ENCODE data around the gene SMYD1.

Gene SMYD1

GRCh38 chr2:88078643-88079172 lies 11.1 kb downstream of the SMYD1 start:
- TF ChIP-seq, protein P1, sequence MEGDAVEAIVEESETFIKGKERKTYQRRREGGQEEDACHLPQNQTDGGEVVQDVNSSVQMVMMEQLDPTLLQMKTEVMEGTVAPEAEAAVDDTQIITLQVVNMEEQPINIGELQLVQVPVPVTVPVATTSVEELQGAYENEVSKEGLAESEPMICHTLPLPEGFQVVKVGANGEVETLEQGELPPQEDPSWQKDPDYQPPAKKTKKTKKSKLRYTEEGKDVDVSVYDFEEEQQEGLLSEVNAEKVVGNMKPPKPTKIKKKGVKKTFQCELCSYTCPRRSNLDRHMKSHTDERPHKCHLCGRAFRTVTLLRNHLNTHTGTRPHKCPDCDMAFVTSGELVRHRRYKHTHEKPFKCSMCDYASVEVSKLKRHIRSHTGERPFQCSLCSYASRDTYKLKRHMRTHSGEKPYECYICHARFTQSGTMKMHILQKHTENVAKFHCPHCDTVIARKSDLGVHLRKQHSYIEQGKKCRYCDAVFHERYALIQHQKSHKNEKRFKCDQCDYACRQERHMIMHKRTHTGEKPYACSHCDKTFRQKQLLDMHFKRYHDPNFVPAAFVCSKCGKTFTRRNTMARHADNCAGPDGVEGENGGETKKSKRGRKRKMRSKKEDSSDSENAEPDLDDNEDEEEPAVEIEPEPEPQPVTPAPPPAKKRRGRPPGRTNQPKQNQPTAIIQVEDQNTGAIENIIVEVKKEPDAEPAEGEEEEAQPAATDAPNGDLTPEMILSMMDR (conservative IDR thresholded peaks at IDR 0.05; ENCODE audit: low read depth, low read length), result no peak
- no peaks in the 10 kb centered on the region for H3K79me2 ChIP-seq (ENCODE audit: insufficient read depth, low read depth)
- H3K4me3 ChIP-seq (IDR thresholded peaks at IDR 0.05; ENCODE audit: insufficient read depth, low read depth, low read length), result no peak overlapping the region
- H4K20me1 ChIP-seq (ENCODE audit: insufficient read depth), result no peaks in the 10 kb centered on the region
- no peak overlapping the region for H3K4me2 ChIP-seq
- H3K27ac ChIP-seq, result no peak overlapping the region
- no peaks in the 10 kb centered on the region for H3K4me1 ChIP-seq (ENCODE audit: low read depth, poor library complexity, severe bottlenecking)
- no peaks in the 10 kb centered on the region for H3K36me3 ChIP-seq (ENCODE audit: insufficient read depth)
- no peak overlapping the region for H2AFZ ChIP-seq (ENCODE audit: low read depth)
- no peak overlapping the region for H3K9ac ChIP-seq
- no peaks in the 10 kb centered on the region for H3K27me3 ChIP-seq (ENCODE audit: insufficient read depth, low read depth)

DNA sequence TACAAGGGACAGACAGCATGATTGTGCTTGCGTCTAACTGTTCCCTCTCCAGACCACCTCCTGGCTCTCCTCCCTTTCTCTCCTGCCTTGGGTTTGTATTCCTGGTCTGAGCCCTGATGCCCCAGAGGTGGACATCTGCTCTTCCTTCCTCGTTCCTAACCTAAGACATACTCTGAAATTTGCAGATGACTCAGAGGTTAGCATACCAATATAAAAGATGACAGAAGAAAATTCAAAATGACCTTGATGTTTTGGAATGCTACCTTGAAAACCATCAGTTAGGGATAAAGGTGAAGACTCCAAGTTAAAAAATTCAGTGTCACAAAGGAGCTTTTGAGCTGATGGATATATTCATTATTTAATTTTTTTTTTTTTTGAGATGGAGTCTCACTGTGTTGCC lies 12.9 kb downstream of the SMYD1 start:
- Histone ChIP-seq H3K4me3 (IDR thresholded peaks at IDR 0.05; ENCODE audit: insufficient read depth, low read depth, low read length) (no peak overlapping the region), H2AFZ (ENCODE audit: low read depth) (no peak overlapping the region), H3K9ac (no peak overlapping the region), H4K20me1 (ENCODE audit: insufficient read depth) (no peaks in the 10 kb centered on the region), H3K79me2 (ENCODE audit: insufficient read depth, low read depth) (no peaks in the 10 kb centered on the region), H3K27me3 (ENCODE audit: insufficient read depth, low read depth) (no peaks in the 10 kb centered on the region), H3K4me1 (ENCODE audit: low read depth, poor library complexity, severe bottlenecking) (no peaks in the 10 kb centered on the region), H3K4me2 (no peak overlapping the region), H3K27ac (no peak overlapping the region), H3K36me3 (ENCODE audit: insufficient read depth) (no peaks in the 10 kb centered on the region)
- TF ChIP-seq, protein P1 (conservative IDR thresholded peaks at IDR 0.05; ENCODE audit: low read depth, low read length), result no peak

- TF ChIP-seq, protein P1 (conservative IDR thresholded peaks at IDR 0.05; ENCODE audit: low read depth, low read length), result no peak
- H3K79me2 ChIP-seq (ENCODE audit: insufficient read depth, low read depth), result no peaks in the 10 kb centered on the region
Measured at GRCh38 chr2:88081924-88082608, 14.4 kb downstream of the SMYD1 start.

DNA sequence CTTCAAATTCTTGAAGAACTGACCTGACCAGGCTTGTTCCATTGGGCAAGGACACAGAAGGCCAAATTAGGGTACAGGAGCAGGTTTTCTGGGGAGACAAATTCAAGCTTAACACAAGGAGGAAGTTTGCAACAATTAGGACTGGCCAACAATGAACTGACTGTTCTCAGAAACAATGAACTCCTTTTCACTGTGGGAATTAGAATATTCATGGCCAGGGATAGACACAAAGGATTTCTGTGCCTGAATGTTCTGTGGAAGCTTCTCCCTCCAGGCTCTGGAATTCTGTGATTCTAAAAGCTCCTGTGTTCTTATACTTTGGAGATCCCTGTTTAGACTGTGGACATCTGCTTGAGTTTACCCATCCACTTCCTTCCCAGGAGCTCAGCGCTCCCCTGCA lies 15.2 kb downstream of the SMYD1 start:
- TF ChIP-seq, protein P1 (conservative IDR thresholded peaks at IDR 0.05; ENCODE audit: low read depth, low read length), result no peak
- no peaks in the 10 kb centered on the region for H3K4me1 ChIP-seq (ENCODE audit: low read depth, poor library complexity, severe bottlenecking)
- no peaks in the 10 kb centered on the region for H3K79me2 ChIP-seq (ENCODE audit: insufficient read depth, low read depth)
- H4K20me1 ChIP-seq (ENCODE audit: insufficient read depth), result no peaks in the 10 kb centered on the region
- H3K4me3 ChIP-seq (IDR thresholded peaks at IDR 0.05; ENCODE audit: insufficient read depth, low read depth, low read length), result no peak overlapping the region
- H3K27me3 ChIP-seq (ENCODE audit: insufficient read depth, low read depth), result no peaks in the 10 kb centered on the region
- H2AFZ ChIP-seq (ENCODE audit: low read depth), result no peak overlapping the region
- H3K9ac ChIP-seq, result no peak overlapping the region
- H3K36me3 ChIP-seq (ENCODE audit: insufficient read depth), result no peaks in the 10 kb centered on the region
- no peak overlapping the region for H3K27ac ChIP-seq
- no peak overlapping the region for H3K4me2 ChIP-seq

More at GRCh38 chr2:88081924-88082608, 14.4 kb downstream of the SMYD1 start:
- H3K27me3 ChIP-seq (ENCODE audit: insufficient read depth, low read depth), result no peaks in the 10 kb centered on the region
- no peak overlapping the region for H3K9ac ChIP-seq
- no peak overlapping the region for H3K27ac ChIP-seq
- H3K4me3 ChIP-seq (IDR thresholded peaks at IDR 0.05; ENCODE audit: insufficient read depth, low read depth, low read length), result no peak overlapping the region
- no peaks in the 10 kb centered on the region for H3K36me3 ChIP-seq (ENCODE audit: insufficient read depth)
- no peak overlapping the region for H3K4me2 ChIP-seq
- no peaks in the 10 kb centered on the region for H4K20me1 ChIP-seq (ENCODE audit: insufficient read depth)
- H2AFZ ChIP-seq (ENCODE audit: low read depth), result no peak overlapping the region
- no peaks in the 10 kb centered on the region for H3K4me1 ChIP-seq (ENCODE audit: low read depth, poor library complexity, severe bottlenecking)
